Transverse colon (tissue), 4 donors: Measurements from ENCODE around the gene BTG2. TPM values are rescaled to one million over a fixed set of nuclear protein-coding genes. Genes with fewer than 3 reads are reported as not detected.

Experiments
- DNase-seq: peaks from one replicate; pipeline ENCODE4 v3.0.0-alpha.2; 2019
- H3K27ac ChIP-seq, 4 donors: fragments of 200-600 bp; sonication (generic); 2 replicates each; pipeline ENCODE4 v1.5.1; 2016 to 2018; ENCODE audit warnings: inconsistent platforms in 4 of 4
- H3K27me3 ChIP-seq: fragments of 200-600 bp; sonication (generic); 2 replicates; pipeline ENCODE4 v1.5.1; 2017; ENCODE audit warnings: inconsistent platforms
- H3K36me3 ChIP-seq, 4 donors: fragments of 200-600 bp; sonication (generic); 2 replicates each; pipeline ENCODE4 v1.5.1; 2017 to 2019; ENCODE audit warnings: inconsistent platforms in 4 of 4
- H3K4me1 ChIP-seq, 4 donors: fragments of 200-600 bp; sonication (generic); 2 replicates each; pipeline ENCODE4 v1.5.1; 2017 to 2020; ENCODE audit warnings: inconsistent platforms in 4 of 4
- H3K4me3 ChIP-seq, 4 donors: fragments of 200-600 bp; sonication (generic); 1 replicate in 1 of 4; 2 replicates in 3 of 4; pipeline versions ENCODE4 v1.5.1 to v1.6.1; 2017 to 2019; ENCODE audit warnings: inconsistent platforms in 4 of 4
- H3K9me3 ChIP-seq, 2 donors: fragments of 200-600 bp; sonication (generic); 2 replicates each; pipeline ENCODE4 v1.5.1; 2017 to 2019; ENCODE audit warnings: inconsistent platforms in 2 of 2
- EP300 ChIP-seq: sonication (generic); formaldehyde crosslinking; IDR thresholded peaks from one replicate; pipeline ENCODE4 v1.6.1; 2017; ENCODE audit warnings: antibody characterized with exemption, low read depth
- POLR2A ChIP-seq: fragments of 450-650 bp; IDR thresholded peaks from one replicate; pipeline ENCODE4 v1.6.1; 2016; ENCODE audit warnings: antibody characterized with exemption, mild to moderate bottlenecking, moderate library complexity
- POLR2AphosphoS5 ChIP-seq, 3 donors: sonication (generic); formaldehyde crosslinking; IDR thresholded peaks; one replicate each; pipeline ENCODE4 v1.6.1; 2016; ENCODE audit warnings: antibody characterized with exemption in 3 of 3
- WGBS, 2 donors: methylation state at CpG; one replicate each; pipeline ENCODE4 v1.1.5; 2018; ENCODE audit warnings: low coverage in 1 of 2; 5-methylcytosine and 5-hydroxymethylcytosine counted together
- in situ Hi-C, 4 donors: fragments of 200-750 bp; cut with MboI; loops; one replicate each; pipeline versions ENCODE4 v1.15.0 to v1.15.1; 2017; ENCODE audit warnings: low sequenced_read_pairs in 3 of 4, low pct_ligation_motif_present in 1 of 4, low pct_unique_long_range_greater_than_20kb in 1 of 4
- intact Hi-C: fragments of 100-400 bp; cut with DNase I; formaldehyde crosslinking; loops from one replicate; pipeline ENCODE4 v1.15.1; 2023; ENCODE audit warnings: low total_unique reads
- total RNA-seq, 4 donors: library from RNA; depleted of rRNA; stranded (reverse); fragments of >200 nt; gene quantifications; one replicate each; pipeline ENCODE4 v1.1.0, GENCODE V29; 2016
- TF ChIP-seq, protein P1 (sequence below), 5 experiments: fragments of 200-600 bp in 3 of 5; fragments of 450-650 bp in 2 of 5; sonication (generic) in 3 of 5; IDR thresholded peaks; 1 replicate in 2 of 5; 2 replicates in 3 of 5; pipeline ENCODE4 v1.5.1; 2016 to 2017; ENCODE audit warnings: antibody characterized with exemption in 5 of 5, inconsistent platforms in 3 of 5, mild to moderate bottlenecking in 2 of 5, moderate library complexity in 1 of 5

The BTG2 gene
- total RNA-seq, 4 donors from 2014 or later = 98.9 to 144 (median 142) TPM

DNA sequence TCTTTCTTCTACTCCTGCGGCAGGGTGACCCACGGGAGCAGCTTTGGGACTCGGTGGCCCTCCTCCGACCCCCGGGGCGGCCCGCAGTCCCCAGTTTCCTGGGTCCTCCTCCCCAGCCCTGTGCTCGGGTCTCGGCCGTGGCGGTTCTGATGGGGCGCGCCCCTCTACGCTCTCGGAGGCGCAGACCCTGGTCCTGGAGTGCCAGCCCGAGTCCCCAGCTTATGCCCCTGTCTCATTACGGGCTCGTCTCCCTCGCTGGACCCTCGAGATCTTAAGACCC, 430 bp downstream of the BTG2 start:
- intact Hi-C loops = loop anchor here (1.0 kb wide), 1 partner anchor 27 kb away; no protein-coding TSS in a partner anchor
- peak overlapping the region; percentile 95 to 99 (median 98) for H3K27ac ChIP-seq
- H3K36me3 ChIP-seq = peaks cover 0 to 20% (median 6%) of the 10 kb centered on the region in 4 donors
- in situ Hi-C loops = no loop called here
- no peaks in the 10 kb centered on the region for H3K27me3 ChIP-seq
- 0% methylated on average over 21 of the region's 21 CpGs; no CpG with 5 or more reads in 1 of the 2 donors for WGBS, 2 donors
- H3K9me3 ChIP-seq = no peaks in the 10 kb centered on the region
- peak overlapping the region; percentile 76 to 98 (median 88) for H3K4me3 ChIP-seq
- peaks cover 13 to 44% (median 39%) of the 10 kb centered on the region in 4 donors for H3K4me1 ChIP-seq
- no peak for TF ChIP-seq POLR2A
- TF ChIP-seq EP300 = no peak
- no peak for TF ChIP-seq POLR2AphosphoS5 (IDR thresholded peaks at IDR 0.05)
- no peak for DNase-seq

DNA sequence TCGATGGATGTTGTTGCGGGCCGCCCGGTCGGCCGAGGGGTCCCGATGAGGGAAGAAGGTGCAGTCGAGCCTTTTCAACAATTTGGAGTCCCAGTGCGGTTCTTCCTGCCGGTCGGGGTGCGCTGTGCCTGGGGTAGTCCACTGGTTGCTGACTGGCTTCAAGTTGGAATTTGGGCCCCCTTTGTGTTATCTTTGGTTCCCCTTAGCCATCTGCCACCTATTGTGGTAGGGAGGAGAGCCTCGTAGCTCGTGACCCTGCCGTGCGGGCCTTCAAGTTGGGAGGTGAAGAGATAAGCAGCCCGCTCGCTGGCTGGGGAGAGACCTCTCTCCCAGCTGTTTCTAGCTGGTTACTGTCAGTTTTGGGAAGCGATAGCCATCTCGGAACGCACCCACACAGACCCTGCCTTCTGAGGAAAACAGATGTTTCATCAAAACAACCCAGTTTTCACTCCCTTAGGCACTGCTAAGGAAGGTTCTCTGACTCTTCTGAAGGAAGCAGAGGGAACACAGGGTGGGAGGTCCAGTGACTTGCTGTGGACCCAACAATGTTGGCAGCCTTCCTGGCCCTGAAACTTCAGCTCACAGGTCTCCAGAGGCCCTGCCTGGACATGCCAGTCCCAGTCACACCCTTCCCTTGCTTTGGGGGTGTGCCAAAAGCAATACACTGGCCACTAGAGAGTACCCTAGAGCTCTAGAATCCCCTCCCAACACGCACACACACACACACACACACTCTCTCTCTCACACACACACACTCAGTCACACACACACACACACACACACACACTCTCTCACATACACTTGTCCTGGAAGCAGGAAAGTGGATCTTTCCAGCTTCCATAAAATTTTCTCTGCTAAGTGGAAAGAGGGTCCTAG, 1.0 kb downstream of the BTG2 start:
- peak; percentile 87 for DNase-seq
- in situ Hi-C loops (no loop called here), intact Hi-C loops (no loop called here)
- H3K9me3 ChIP-seq = no peaks in the 10 kb centered on the region
- 1% methylated on average over 21 of the region's 22 CpGs; no CpG with 5 or more reads in 1 of the 2 donors for WGBS, 2 donors
- no peaks in the 10 kb centered on the region for H3K27me3 ChIP-seq
- peaks cover 13 to 44% (median 39%) of the 10 kb centered on the region in 4 donors for H3K4me1 ChIP-seq
- TF ChIP-seq POLR2AphosphoS5 (IDR thresholded peaks at IDR 0.05) = peak; percentile 49 to 90 (median 86)
- TF ChIP-seq POLR2A = peak; percentile 71
- TF ChIP-seq, protein P1, sequence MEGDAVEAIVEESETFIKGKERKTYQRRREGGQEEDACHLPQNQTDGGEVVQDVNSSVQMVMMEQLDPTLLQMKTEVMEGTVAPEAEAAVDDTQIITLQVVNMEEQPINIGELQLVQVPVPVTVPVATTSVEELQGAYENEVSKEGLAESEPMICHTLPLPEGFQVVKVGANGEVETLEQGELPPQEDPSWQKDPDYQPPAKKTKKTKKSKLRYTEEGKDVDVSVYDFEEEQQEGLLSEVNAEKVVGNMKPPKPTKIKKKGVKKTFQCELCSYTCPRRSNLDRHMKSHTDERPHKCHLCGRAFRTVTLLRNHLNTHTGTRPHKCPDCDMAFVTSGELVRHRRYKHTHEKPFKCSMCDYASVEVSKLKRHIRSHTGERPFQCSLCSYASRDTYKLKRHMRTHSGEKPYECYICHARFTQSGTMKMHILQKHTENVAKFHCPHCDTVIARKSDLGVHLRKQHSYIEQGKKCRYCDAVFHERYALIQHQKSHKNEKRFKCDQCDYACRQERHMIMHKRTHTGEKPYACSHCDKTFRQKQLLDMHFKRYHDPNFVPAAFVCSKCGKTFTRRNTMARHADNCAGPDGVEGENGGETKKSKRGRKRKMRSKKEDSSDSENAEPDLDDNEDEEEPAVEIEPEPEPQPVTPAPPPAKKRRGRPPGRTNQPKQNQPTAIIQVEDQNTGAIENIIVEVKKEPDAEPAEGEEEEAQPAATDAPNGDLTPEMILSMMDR (IDR thresholded peaks at IDR 0.05) = peak in 1 of 5 experiments; percentile 40
- TF ChIP-seq EP300 = no peak
- peaks cover 0 to 20% (median 6%) of the 10 kb centered on the region in 4 donors for H3K36me3 ChIP-seq
- peak overlapping the region; percentile 76 to 98 (median 88) for H3K4me3 ChIP-seq
- peak overlapping the region; percentile 95 to 99 (median 98) for H3K27ac ChIP-seq

DNA sequence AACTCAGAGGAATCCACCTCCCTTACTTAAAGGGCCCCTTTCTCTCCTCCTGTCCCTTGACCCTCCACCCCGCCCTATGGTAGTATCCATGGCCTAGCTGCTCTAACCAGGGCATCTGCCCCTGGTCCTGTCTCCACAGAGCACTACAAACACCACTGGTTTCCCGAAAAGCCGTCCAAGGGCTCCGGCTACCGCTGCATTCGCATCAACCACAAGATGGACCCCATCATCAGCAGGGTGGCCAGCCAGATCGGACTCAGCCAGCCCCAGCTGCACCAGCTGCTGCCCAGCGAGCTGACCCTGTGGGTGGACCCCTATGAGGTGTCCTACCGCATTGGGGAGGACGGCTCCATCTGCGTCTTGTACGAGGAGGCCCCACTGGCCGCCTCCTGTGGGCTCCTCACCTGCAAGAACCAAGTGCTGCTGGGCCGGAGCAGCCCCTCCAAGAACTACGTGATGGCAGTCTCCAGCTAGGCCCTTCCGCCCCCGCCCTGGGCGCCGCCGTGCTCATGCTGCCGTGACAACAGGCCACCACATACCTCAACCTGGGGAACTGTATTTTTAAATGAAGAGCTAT, 1.7 kb downstream of the BTG2 start:
- peaks cover 0 to 20% (median 6%) of the 10 kb centered on the region in 4 donors for H3K36me3 ChIP-seq
- peaks cover 13 to 44% (median 39%) of the 10 kb centered on the region in 4 donors for H3K4me1 ChIP-seq
- peak overlapping the region; percentile 76 to 98 (median 88) for H3K4me3 ChIP-seq
- TF ChIP-seq POLR2A = no peak
- TF ChIP-seq POLR2AphosphoS5 (IDR thresholded peaks at IDR 0.05) = peak; percentile 10 to 82 (median 32)
- 0 to 14% methylated on average over 1 to 21 of the region's 21 CpGs for WGBS, 2 donors
- intact Hi-C loops = no loop called here
- in situ Hi-C loops = no loop called here
- peak; percentile 64 for DNase-seq
- peak overlapping the region; percentile 95 to 99 (median 98) for H3K27ac ChIP-seq
- H3K9me3 ChIP-seq = no peaks in the 10 kb centered on the region
- H3K27me3 ChIP-seq = no peaks in the 10 kb centered on the region

DNA sequence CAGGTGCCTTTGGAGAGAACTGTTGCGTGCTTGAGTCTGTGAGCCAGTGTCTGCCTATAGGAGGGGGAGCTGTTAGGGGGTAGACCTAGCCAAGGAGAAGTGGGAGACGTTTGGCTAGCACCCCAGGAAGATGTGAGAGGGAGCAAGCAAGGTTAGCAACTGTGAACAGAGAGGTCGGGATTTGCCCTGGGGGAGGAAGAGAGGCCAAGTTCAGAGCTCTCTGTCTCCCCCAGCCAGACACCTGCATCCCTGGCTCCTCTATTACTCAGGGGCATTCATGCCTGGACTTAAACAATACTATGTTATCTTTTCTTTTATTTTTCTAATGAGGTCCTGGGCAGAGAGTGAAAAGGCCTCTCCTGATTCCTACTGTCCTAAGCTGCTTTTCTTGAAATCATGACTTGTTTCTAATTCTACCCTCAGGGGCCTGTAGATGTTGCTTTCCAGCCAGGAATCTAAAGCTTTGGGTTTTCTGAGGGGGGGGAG, 2.4 kb downstream of the BTG2 start:
- H3K27me3 ChIP-seq = no peaks in the 10 kb centered on the region
- in situ Hi-C loops (no loop called here), intact Hi-C loops (no loop called here)
- peaks cover 0 to 20% (median 6%) of the 10 kb centered on the region in 4 donors for H3K36me3 ChIP-seq
- peaks cover 13 to 44% (median 39%) of the 10 kb centered on the region in 4 donors for H3K4me1 ChIP-seq
- peak overlapping the region; percentile 76 to 98 (median 88) for H3K4me3 ChIP-seq
- TF ChIP-seq POLR2AphosphoS5 (IDR thresholded peaks at IDR 0.05) = peak in 1 of 3 donors; percentile 2
- TF ChIP-seq, protein P1 (IDR thresholded peaks at IDR 0.05) = no peak
- peak; percentile 26 for DNase-seq
- peak overlapping the region; percentile 95 to 99 (median 98) for H3K27ac ChIP-seq
- 17 to 30% methylated on average over 3 of the region's 3 CpGs for WGBS, 2 donors
- no peaks in the 10 kb centered on the region for H3K9me3 ChIP-seq

DNA sequence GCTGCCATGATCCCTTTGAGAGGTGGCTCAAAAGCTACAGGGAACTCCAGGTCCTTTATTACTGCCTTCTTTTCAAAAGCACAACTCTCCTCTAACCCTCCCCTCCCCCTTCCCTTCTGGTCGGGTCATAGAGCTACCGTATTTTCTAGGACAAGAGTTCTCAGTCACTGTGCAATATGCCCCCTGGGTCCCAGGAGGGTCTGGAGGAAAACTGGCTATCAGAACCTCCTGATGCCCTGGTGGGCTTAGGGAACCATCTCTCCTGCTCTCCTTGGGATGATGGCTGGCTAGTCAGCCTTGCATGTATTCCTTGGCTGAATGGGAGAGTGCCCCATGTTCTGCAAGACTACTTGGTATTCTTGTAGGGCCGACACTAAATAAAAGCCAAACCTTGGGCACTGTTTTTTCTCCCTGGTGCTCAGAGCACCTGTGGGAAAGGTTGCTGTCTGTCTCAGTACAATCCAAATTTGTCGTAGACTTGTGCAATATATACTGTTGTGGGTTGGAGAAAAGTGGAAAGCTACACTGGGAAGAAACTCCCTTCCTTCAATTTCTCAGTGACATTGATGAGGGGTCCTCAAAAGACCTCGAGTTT, 3.1 kb downstream of the BTG2 start:
- peak overlapping the region; percentile 76 to 98 (median 88) for H3K4me3 ChIP-seq
- intact Hi-C loops (no loop called here), in situ Hi-C loops (no loop called here)
- H3K9me3 ChIP-seq = no peaks in the 10 kb centered on the region
- H3K27me3 ChIP-seq = no peaks in the 10 kb centered on the region
- TF ChIP-seq EP300 (no peak), POLR2AphosphoS5 (IDR thresholded peaks at IDR 0.05) (peak in 2 of 3 donors; percentile 11 to 87)
- H3K27ac ChIP-seq = peak overlapping the region; percentile 95 to 99 (median 98)
- H3K36me3 ChIP-seq = peaks cover 0 to 20% (median 6%) of the 10 kb centered on the region in 4 donors
- H3K4me1 ChIP-seq = peaks cover 13 to 44% (median 39%) of the 10 kb centered on the region in 4 donors
- 20 to 31% methylated on average over 2 to 5 of the region's 5 CpGs for WGBS, 2 donors
- DNase-seq = peak; percentile 39
